Adrenal gland (tissue), 5 donors: Measurements from ENCODE around the gene VEGFA.

Experiments used
- CTCF ChIP-seq, 6 experiments: fragments of 450-650 bp in 4 of 6; fragments of 200-600 bp in 2 of 6; sonication (generic) in 1 of 6; IDR thresholded peaks; 1 replicate in 5 of 6; 2 replicates in 1 of 6; pipeline versions ENCODE4 v1.5.1 to v1.8.0; 2016 to 2021; ENCODE audit warnings: antibody characterized with exemption in 6 of 6, mild to moderate bottlenecking in 2 of 6, moderate library complexity in 1 of 6
- POLR2A ChIP-seq, 2 donors: fragments of 450-650 bp; IDR thresholded peaks; one replicate each; pipeline ENCODE4 v1.6.1; 2017; ENCODE audit warnings: antibody characterized with exemption in 2 of 2, mild to moderate bottlenecking in 2 of 2, moderate library complexity in 1 of 2
- donor health status: DM: no; HTN: no; CAD: no.

- TF ChIP-seq CTCF (IDR thresholded peaks at IDR 0.05), result no peak
- TF ChIP-seq POLR2A (IDR thresholded peaks at IDR 0.05), result no peak
These were observed 8.3 kb downstream of the VEGFA start for GRCh38 chr6:43778131-43778855.
